ENCODE measurements around the gene CACNB2.
"Not testable (repeated sequence)": the region's sequence is repeated elsewhere in the genome, so short reads cannot be mapped to it uniquely, and the experiment has no call there.

Gene CACNB2

GRCh38 chr10:18557960-18558359, 417.7 kb downstream of the CACNB2 start:
- FAIRE-seq (no peak), DNase-seq (ENCODE audit: insufficient read length, low spot score) (no peak)
- no peak for TF ChIP-seq POU2F2 (IDR thresholded peaks at IDR 0.05; ENCODE audit: low read depth, low read length)
- TF ChIP-seq PAX5 (IDR thresholded peaks at IDR 0.05; ENCODE audit: insufficient read depth, low read length, severe bottlenecking): no peak
- no peak for TF ChIP-seq SPI1 (IDR thresholded peaks at IDR 0.05; ENCODE audit: low read depth, low read length)
- TF ChIP-seq TAF1 (IDR thresholded peaks at IDR 0.05; ENCODE audit: low read depth, low read length): no peak
- TF ChIP-seq POLR2AphosphoS5 (IDR thresholded peaks at IDR 0.05; ENCODE audit: low read depth, low read length): no peak
- no peak for TF ChIP-seq POLR2A (IDR thresholded peaks at IDR 0.05; ENCODE audit: low read depth, low read length)

- no peak for FAIRE-seq
- DNase-seq (ENCODE audit: insufficient read length, low spot score): no peak
- no peak for TF ChIP-seq POU2F2 (IDR thresholded peaks at IDR 0.05; ENCODE audit: low read depth, low read length)
Observed at GRCh38 chr10:18561861-18562551, 421.8 kb downstream of the CACNB2 start.

- no peak for TF ChIP-seq PAX5 (IDR thresholded peaks at IDR 0.05; ENCODE audit: insufficient read depth, low read length, severe bottlenecking)
- TF ChIP-seq POU2F2 (IDR thresholded peaks at IDR 0.05; ENCODE audit: low read depth, low read length): no peak
- no peak for TF ChIP-seq SPI1 (IDR thresholded peaks at IDR 0.05; ENCODE audit: low read depth, low read length)
- TF ChIP-seq TAF1 (IDR thresholded peaks at IDR 0.05; ENCODE audit: low read depth, low read length): no peak
- TF ChIP-seq POLR2AphosphoS5 (IDR thresholded peaks at IDR 0.05; ENCODE audit: low read depth, low read length): no peak
- TF ChIP-seq POLR2A (IDR thresholded peaks at IDR 0.05; ENCODE audit: low read depth, low read length): no peak
- DNase-seq (ENCODE audit: insufficient read length, low spot score): no peak
- FAIRE-seq: no peak
Observed at GRCh38 chr10:18563003-18563726, 422.9 kb downstream of the CACNB2 start.

- DNase-seq (ENCODE audit: insufficient read length, low spot score) (no peak), FAIRE-seq (no peak)
- no peak for TF ChIP-seq SPI1 (IDR thresholded peaks at IDR 0.05; ENCODE audit: low read depth, low read length)
- TF ChIP-seq POLR2AphosphoS5 (IDR thresholded peaks at IDR 0.05; ENCODE audit: low read depth, low read length): no peak
- TF ChIP-seq TAF1 (IDR thresholded peaks at IDR 0.05; ENCODE audit: low read depth, low read length): no peak
- TF ChIP-seq POLR2A (IDR thresholded peaks at IDR 0.05; ENCODE audit: low read depth, low read length): no peak
- no peak for TF ChIP-seq PAX5 (IDR thresholded peaks at IDR 0.05; ENCODE audit: insufficient read depth, low read length, severe bottlenecking)
- no peak for TF ChIP-seq POU2F2 (IDR thresholded peaks at IDR 0.05; ENCODE audit: low read depth, low read length)
Observed at GRCh38 chr10:18565006-18565405, 424.8 kb downstream of the CACNB2 start.

- TF ChIP-seq POU2F2 (IDR thresholded peaks at IDR 0.05; ENCODE audit: low read depth, low read length) (no peak), TAF1 (IDR thresholded peaks at IDR 0.05; ENCODE audit: low read depth, low read length) (no peak), POLR2A (IDR thresholded peaks at IDR 0.05; ENCODE audit: low read depth, low read length) (no peak), POLR2AphosphoS5 (IDR thresholded peaks at IDR 0.05; ENCODE audit: low read depth, low read length) (no peak), PAX5 (IDR thresholded peaks at IDR 0.05; ENCODE audit: insufficient read depth, low read length, severe bottlenecking) (no peak), SPI1 (IDR thresholded peaks at IDR 0.05; ENCODE audit: low read depth, low read length) (no peak)
- FAIRE-seq (no peak), DNase-seq (ENCODE audit: insufficient read length, low spot score) (no peak)
Observed at GRCh38 chr10:18566177-18566576, 426.0 kb downstream of the CACNB2 start.

- no peak for FAIRE-seq
- TF ChIP-seq POLR2A (IDR thresholded peaks at IDR 0.05; ENCODE audit: low read depth, low read length) (no peak), SPI1 (IDR thresholded peaks at IDR 0.05; ENCODE audit: low read depth, low read length) (no peak), POU2F2 (IDR thresholded peaks at IDR 0.05; ENCODE audit: low read depth, low read length) (no peak), POLR2AphosphoS5 (IDR thresholded peaks at IDR 0.05; ENCODE audit: low read depth, low read length) (no peak), TAF1 (IDR thresholded peaks at IDR 0.05; ENCODE audit: low read depth, low read length) (no peak), PAX5 (IDR thresholded peaks at IDR 0.05; ENCODE audit: insufficient read depth, low read length, severe bottlenecking) (no peak)
- DNase-seq (ENCODE audit: insufficient read length, low spot score): no peak
Observed at GRCh38 chr10:18567343-18567856, 427.2 kb downstream of the CACNB2 start.

GRCh38 chr10:18570386-18570785, 430.2 kb downstream of the CACNB2 start:
- FAIRE-seq; DNase-seq (ENCODE audit: insufficient read length, low spot score): not testable (repeated sequence)

- FAIRE-seq: no peak
- no peak for TF ChIP-seq PAX5 (IDR thresholded peaks at IDR 0.05; ENCODE audit: insufficient read depth, low read length, severe bottlenecking)
- TF ChIP-seq TAF1 (IDR thresholded peaks at IDR 0.05; ENCODE audit: low read depth, low read length): no peak
- no peak for TF ChIP-seq POLR2A (IDR thresholded peaks at IDR 0.05; ENCODE audit: low read depth, low read length)
- TF ChIP-seq SPI1 (IDR thresholded peaks at IDR 0.05; ENCODE audit: low read depth, low read length): no peak
- TF ChIP-seq POLR2AphosphoS5 (IDR thresholded peaks at IDR 0.05; ENCODE audit: low read depth, low read length): no peak
- no peak for TF ChIP-seq POU2F2 (IDR thresholded peaks at IDR 0.05; ENCODE audit: low read depth, low read length)
- DNase-seq (ENCODE audit: insufficient read length, low spot score): no peak
Observed at GRCh38 chr10:18571076-18571475, 430.9 kb downstream of the CACNB2 start.

GRCh38 chr10:18571780-18572179, 431.6 kb downstream of the CACNB2 start:
- TF ChIP-seq SPI1 (IDR thresholded peaks at IDR 0.05; ENCODE audit: low read depth, low read length): no peak
- no peak for TF ChIP-seq PAX5 (IDR thresholded peaks at IDR 0.05; ENCODE audit: insufficient read depth, low read length, severe bottlenecking)
- no peak for TF ChIP-seq TAF1 (IDR thresholded peaks at IDR 0.05; ENCODE audit: low read depth, low read length)
- DNase-seq (ENCODE audit: insufficient read length, low spot score) (no peak), FAIRE-seq (no peak)

GRCh38 chr10:18572959-18573561, 432.8 kb downstream of the CACNB2 start:
- no peak for FAIRE-seq
- TF ChIP-seq POLR2AphosphoS5 (IDR thresholded peaks at IDR 0.05; ENCODE audit: low read depth, low read length) (no peak), TAF1 (IDR thresholded peaks at IDR 0.05; ENCODE audit: low read depth, low read length) (no peak), POU2F2 (IDR thresholded peaks at IDR 0.05; ENCODE audit: low read depth, low read length) (no peak), SPI1 (IDR thresholded peaks at IDR 0.05; ENCODE audit: low read depth, low read length) (no peak), POLR2A (IDR thresholded peaks at IDR 0.05; ENCODE audit: low read depth, low read length) (no peak)
- DNase-seq (ENCODE audit: insufficient read length, low spot score): no peak
